ENCODE data around the gene CNKSR2.

DNA sequence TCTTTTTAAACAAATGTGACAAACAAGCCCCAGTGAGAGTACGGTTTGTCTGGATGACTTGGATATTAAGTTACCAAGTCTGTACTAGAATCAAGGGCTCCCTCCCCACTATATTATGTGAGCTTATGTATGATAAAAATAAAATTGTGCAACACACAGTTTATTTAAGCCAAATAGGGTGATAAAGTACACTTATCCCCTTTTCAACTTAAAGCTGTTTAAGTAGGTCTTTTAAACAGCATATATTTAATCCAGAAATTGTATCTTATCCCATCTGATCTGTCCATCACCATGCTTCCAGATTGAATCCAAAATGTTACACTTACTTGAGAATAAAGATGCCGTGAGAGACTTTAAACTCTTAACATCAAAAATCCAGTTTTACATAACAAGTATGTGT is 285.9 kb downstream of the CNKSR2 start:
- no peak for TF ChIP-seq CTCF (IDR thresholded peaks at IDR 0.05 in 2 of 3, conservative IDR thresholded peaks at IDR 0.05 in 1 of 3; ENCODE audit: control insufficient read depth in 2 of 3, extremely low read depth in 1 of 3, insufficient read depth in 1 of 3, low read depth in 3 of 3, low read length in 3 of 3)
- TF ChIP-seq TBL1XR1 (IDR thresholded peaks at IDR 0.05; ENCODE audit: low read depth, low read length) = no peak
- no peak for TF ChIP-seq POLR2AphosphoS2 (IDR thresholded peaks at IDR 0.05; ENCODE audit: low read depth, low read length)
- TF ChIP-seq USF1 (IDR thresholded peaks at IDR 0.05; ENCODE audit: borderline replicate concordance, extremely low read length, insufficient read depth, low read depth, low read length) = no peak
- no peak for TF ChIP-seq POLR2AphosphoS5 (IDR thresholded peaks at IDR 0.05; ENCODE audit: low read length)
- no peak for TF ChIP-seq CBFB (IDR thresholded peaks at IDR 0.05; ENCODE audit: low read depth)

Measured in GM12878 (cell line).